ENCODE results near the gene HRAS.

HRAS gene

DNA sequence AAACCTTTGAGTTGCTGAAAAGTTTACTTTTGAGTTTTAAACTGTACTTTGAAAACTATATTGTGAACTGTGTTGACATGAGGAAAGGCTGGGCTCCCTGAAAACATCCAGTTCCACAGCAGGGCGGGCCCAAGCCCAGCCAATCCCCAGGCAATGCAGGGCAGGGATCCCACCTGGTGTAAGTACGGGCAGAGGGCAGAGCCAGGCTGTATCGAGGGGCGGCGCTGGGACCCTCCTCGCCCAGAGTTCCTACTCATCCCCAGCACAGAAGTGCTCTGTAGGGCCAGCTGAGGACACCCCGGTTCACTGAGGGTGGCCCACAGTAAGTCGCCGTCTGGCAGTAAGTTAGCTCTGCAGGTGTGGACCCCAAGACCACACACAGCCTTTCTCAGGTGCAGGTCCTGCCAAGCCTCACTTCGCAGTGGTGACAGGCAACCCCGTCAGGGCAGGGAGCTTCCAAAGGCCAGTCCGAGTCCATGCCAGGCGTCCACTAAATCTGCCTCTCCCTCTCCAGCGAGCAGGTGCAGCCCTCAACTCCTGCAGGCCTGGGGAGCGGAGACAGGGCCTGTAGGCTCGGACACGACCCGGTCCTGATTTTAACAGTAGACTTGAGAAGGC, 31.7 kb upstream of the HRAS start:
- DNase-seq (ENCODE audit: low spot score): no peak

DNA sequence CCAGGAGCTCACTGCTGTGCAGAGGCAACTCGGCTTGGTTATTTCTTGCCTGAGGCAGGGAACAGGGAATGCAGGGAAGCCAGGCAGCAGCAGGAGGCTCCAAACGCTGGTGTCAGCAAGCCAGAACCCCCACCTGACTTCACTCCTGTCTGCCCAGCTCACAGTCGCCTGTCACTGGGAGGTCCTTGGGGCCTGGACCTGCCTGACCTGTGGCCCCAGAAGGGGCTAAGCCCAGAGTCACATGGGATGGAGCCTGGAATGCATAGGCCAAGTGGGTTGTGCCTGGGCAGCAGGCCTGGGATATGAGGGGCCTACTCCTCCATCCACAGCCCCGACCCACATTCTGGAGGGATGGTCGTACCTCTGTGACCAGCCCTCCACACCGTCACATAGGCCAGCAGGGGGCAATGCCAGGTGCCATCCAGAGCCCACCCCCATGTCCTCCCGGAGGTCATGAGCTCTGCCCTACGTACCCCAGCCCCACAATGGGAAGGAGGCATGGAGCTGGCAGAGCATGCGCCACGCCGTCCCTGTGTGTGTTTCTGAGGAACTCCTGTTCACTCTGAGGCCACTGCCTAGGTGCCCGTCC, 30.6 kb upstream of the HRAS start:
- DNase-seq (ENCODE audit: low spot score): no peak

DNA sequence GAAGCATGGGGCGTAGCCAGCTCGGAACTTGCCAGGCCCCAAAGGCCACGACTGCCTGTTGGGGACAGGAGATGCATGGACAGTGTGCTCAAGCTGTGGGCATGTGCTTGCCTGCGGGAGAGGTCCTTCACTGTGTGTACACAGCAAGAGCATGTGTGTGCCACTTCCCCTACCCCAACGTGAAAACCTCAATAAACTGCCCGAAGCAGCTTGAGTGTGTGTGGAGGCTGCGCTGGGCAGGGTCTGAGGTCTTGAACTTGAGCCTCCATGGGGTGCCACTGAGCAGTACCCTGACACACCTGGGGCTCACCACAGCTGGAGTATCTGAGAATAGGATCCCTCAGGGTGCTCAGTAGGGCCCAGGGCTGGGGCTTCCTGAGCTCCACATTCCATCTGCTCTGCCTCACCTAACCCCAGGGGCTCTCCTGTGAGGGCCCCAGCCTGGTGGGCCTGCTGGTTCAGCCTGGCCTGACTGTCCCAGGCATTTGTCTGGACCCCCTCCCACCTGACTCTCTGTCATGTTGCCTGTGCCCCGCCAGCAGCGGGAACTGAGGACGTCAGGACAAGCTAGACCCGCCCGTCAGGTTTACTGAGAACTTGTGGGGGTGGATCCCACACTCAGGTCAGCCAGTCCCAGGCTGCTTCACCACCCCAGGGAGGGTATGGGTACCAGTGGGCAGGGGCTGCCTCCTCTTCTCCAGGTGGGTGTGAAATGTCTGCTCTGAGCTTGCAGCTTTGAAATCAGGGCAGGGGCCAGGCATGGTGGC, 28.6 kb upstream of the HRAS start:
- DNase-seq (ENCODE audit: low spot score): no peak

- DNase-seq (ENCODE audit: low spot score): no peak
These were observed 27.9 kb upstream of the HRAS start for GRCh38 chr11:563066-563811.

GRCh38 chr11:562046-562645, 26.8 kb upstream of the HRAS start:
- DNase-seq (ENCODE audit: low spot score): no peak

DNA sequence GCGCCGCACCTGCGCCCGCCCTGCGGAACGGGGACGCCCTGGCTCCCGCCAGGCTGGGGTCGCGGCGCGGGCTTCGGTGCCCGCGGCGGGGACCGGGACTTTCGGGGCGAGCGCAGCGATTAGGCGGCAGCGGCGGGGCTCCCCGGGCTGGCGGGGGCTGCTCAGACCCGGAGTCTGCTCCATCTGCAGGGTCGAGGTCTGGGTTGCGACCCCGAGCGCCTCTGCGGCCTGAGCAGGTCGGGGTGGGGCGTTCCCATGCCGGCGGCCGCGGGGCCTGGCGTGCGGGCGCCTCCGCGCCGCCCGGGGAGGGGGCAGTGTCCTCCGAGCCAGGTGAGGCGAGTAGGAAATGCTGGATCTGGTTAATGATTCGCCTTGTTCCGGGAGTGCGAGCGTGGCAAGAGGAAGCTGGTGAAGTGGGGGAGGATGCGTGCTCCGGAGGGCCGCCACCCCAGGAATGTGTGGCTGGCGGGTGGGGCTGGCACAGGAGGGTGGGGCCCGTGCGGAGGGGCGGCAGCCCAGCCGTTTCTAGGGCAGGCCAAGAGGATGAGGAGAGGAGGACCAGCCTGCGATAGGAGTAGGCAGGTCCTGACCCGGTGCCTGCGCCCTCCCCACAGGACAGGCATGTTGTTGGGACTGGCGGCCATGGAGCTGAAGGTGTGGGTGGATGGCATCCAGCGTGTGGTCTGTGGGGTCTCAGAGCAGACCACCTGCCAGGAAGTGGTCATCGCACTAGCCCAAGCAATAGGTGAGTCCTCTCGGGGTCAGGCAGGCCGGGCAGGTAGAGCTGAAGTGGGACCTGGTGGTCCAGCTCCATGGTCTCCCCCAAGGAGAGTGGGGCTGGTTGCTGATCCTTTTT, 26.0 kb upstream of the HRAS start:
- DNase-seq (ENCODE audit: low spot score): no peak

GRCh38 chr11:560305-561147, 25.1 kb upstream of the HRAS start, which contains the start of the genes LMNTD2 and RASSF7:
TSS of gene LMNTD2 (minus strand) at chr11:560738. CDS start at chr11:560716, 22 bp downstream.
TSS of gene RASSF7 (plus strand) at chr11:560970. CDS start at chr11:561769, 799 bp downstream.
- DNase-seq (ENCODE audit: low spot score): peak; percentile 74

- DNase-seq (ENCODE audit: low spot score): no peak
These were observed 24.4 kb upstream of the HRAS start for GRCh38 chr11:559712-560304.

GRCh38 chr11:559020-559620, 23.7 kb upstream of the HRAS start:
- no peak for DNase-seq (ENCODE audit: low spot score)

DNA sequence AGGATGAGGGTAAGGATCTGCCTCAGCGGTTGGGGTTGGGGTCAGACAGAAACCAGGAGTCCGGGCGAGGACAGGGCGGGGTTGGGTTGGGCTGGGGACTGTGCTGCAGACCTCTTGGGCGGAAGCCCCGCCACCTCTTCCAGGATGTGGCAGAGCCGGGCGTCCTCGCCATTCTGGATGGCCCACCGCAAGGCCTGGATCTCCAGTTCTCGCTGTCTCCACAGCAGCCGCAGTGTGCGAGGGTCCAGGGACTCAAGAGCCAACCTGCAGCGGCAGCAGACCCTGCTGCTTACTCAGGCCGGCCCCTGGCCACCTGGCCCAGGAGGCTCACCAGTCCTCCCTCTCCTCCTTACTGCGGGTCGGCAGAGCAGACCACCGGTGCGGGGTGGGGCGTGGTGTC, 23.1 kb upstream of the HRAS start:
- DNase-seq (ENCODE audit: low spot score): no peak

DNA sequence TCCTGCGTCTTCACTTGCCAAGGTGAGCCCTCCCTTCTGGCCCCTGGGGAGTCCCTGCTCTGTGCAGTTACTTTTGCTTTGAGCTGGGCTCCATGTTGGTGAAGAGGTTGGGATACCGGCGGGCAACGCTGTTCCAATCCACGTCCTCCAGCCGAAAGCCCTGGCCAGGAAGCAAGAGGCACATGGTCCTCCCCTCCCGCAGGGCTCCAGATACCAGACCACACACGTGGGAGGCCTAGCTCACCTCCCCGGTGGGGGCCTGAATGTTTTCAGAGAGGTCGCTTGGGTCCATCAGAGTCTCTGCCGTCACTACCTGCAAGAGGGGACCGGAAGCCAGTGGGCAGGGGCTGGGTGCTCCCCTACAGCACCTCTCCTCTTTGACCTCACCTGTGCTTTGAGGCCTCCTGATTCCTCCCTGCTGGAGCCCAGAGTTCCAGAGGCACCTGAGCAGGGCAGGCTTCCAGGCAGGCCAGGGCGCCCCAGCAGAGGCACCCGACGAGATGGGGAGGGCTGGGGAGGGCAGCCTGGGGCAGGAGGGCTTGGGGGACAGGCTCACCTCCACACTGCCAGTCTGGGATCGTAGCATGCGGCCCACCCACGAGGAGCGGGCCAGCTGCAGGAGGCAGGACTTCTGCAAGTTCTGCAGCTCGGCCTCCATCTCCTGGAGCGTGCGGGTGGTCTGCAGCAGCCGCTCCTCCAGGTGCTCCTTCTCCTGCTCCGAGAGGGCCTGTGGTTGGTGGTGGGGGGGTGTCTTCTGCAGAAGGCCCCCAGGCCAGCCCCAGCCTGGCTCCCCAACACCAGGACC, 22.2 kb upstream of the HRAS start:
- DNase-seq (ENCODE audit: low spot score): no peak

- DNase-seq (ENCODE audit: low spot score): no peak
These were observed 21.4 kb upstream of the HRAS start for GRCh38 chr11:556662-557256.

GRCh38 chr11:555780-556661, 20.6 kb upstream of the HRAS start:
- no peak for DNase-seq (ENCODE audit: low spot score)

DNA sequence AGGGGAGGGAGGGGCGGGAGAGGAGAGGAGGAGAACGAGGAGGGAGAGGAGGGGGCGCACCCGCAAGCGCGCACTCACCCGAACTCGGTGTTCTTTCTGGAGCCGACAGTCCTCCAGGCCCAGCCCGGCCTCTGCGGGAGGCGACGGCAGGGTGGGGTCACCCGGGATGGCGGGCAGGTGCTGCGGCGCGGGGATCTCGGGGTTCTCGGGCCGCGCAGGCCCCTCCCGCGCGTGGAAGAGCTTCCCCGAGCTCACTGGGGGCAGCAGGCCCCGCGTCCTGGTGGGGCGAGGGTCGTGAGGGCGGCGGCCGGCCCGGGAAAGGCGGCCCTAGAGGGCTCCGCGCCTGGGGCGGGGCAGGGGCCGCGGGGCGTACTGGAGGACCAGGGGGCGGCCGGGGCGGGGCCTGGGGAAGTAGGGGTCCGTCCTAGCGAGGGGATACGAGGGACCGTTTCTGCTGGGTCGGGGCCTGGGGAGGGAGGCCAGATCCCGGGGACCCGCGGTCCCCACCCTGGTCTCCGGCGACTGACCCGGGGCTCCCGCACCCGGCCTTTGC, 19.9 kb upstream of the HRAS start:
- DNase-seq (ENCODE audit: low spot score): no peak

DNA sequence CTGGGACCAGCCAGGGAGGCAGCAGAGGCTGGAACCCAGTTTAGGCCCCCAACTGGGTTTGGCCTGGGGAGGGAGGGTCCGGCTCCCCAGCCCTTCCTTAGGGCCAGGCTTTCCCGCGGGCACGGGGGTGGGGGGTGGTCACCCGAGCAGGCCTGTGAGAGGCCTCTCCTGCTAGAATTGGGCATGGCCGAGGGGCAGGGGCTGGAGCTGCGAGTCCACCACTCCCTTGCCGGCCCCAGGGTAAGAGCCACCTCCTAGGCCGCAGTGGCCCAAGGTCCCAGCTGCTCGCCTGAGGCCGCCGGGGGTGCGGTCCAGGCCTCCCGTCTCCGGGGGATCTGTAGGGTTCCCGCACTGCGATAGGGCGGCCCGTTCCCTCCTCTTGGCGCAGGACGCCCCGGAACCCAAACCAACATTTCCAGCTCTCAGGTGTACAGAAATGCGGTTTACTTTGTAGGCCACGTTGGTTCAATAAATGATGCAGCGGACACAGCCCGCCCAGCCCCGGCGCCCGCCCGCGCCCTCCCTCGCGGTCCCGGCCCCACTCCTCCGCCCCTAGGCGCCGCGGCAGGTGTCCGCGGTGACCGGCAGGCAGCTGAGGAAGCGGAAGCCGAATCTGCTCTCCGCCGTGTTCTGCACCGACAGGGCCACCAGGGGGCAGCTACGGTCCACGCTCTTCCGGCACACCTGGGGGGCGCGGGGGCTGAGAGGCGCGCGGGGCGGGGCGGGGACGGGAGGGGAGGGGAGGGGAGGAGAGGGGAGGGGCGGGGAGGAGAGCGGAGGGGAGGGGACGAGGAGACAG, 19.3 kb upstream of the HRAS start:
- DNase-seq (ENCODE audit: low spot score): no peak

DNA sequence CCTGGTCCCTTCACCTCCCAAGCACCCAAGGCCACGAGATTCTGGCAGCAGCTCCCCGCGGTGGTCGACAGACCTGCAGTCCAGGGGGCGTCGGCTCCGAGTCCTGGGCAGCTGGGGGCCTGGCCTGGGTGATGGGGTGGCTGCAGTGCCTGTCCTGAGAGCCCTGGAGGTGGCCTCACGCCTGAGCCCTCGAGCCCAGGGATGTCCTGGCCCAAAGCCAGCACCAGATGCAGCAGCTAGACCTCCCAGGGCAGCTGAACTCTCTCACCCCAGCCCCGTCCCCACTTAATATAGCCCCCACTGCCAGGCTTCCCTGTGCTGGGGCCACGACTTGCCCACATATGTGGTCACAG, 18.6 kb upstream of the HRAS start:
- no peak for DNase-seq (ENCODE audit: low spot score)
